GM11168 (cell line): Measurements from ENCODE around the gene CD40.

Experiments used
- in situ Hi-C: fragments of 300-500 bp; cut with MboI; formaldehyde crosslinking; loops from one replicate; pipeline ENCODE4 v1.12.0; 2022; ENCODE audit warnings: low sequenced_read_pairs; ENCODE audit not compliant: unreplicated experiment

CD40 gene

DNA sequence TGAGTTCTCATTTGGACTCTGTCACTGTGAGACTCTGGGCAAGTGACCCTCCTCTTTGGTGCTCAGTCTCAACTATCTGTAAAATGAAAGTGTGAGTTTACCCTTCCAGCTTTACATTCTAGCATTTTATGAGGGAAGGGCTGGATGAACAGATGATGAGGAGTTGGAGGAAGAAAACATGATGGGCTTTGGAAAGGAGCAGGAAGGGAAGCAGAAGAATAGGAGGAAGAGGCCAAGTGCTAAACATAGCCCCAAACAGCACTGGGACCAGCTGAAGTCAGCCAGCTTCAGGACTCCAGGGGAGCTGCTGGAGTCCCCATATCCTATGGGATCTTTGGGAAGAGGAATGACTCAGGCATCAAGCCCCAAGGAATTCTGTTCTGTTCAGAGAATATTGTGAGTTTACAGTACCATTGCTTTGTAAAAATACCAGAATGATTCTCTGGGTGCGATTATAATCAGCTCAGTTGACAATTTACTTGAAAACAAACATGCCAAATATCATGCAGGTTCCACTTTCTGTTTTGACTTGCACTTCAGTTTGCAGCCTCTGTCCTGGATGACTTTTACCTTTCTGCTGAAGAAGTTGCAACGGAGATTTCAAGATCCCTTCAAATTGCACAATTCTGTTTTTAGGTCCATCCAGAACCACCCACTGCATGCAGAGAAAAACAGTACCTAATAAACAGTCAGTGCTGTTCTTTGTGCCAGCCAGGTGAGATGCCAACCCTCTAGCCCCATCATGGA, 3.2 kb downstream of the CD40 start:
- in situ Hi-C loops, result no loop called here

DNA sequence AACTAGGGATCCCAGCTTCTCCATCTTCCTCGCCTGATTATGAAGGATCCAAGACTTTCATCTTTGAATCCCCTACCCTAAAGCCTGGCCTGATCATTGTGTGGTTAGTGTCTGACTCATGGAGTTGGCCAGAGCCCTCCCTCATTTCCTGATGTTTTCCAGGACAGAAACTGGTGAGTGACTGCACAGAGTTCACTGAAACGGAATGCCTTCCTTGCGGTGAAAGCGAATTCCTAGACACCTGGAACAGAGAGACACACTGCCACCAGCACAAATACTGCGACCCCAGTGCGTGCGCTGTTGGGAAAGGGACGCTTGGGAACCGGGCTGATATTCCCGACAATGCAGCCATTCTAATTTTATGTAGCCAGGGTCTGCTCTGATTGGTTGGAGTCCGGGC, 4.0 kb downstream of the CD40 start:
- in situ Hi-C loops, result no loop called here

DNA sequence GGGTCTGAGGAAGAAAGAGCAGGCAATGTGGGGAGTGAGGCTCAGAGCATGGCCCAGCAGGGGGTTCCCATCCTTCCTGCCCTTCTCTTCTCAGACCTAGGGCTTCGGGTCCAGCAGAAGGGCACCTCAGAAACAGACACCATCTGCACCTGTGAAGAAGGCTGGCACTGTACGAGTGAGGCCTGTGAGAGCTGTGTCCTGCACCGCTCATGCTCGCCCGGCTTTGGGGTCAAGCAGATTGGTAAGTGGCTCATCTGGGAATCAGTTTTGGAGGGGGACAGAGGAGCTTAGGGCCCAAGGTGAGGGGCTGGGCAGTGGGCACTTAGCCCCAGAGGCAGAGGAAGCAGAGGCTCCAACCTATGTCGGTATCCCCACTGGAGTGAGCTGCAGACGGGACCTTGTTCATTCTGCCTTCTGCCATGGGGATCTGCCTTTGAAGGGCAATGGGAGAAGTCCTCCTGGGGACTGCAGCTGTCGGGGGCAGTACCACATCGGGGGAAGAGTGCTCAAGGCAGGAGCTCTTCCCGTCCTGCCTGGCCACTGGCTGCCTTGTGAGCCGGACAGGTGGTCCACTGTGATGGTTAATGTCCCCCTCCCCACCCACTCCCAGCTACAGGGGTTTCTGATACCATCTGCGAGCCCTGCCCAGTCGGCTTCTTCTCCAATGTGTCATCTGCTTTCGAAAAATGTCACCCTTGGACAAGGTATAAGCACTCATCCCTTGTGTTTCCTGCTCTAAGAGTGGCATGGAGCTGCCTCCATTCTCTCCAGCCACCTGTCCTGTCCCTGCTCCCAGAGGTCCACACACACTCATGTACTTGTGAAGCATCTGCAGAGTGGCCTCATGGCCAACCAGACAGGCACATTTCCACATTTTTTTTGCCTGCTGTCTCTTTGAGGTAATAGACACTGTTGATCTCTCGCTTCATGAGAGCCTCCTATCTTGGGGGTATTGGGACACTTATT, 4.7 kb downstream of the CD40 start:
- in situ Hi-C loops, result no loop called here

DNA sequence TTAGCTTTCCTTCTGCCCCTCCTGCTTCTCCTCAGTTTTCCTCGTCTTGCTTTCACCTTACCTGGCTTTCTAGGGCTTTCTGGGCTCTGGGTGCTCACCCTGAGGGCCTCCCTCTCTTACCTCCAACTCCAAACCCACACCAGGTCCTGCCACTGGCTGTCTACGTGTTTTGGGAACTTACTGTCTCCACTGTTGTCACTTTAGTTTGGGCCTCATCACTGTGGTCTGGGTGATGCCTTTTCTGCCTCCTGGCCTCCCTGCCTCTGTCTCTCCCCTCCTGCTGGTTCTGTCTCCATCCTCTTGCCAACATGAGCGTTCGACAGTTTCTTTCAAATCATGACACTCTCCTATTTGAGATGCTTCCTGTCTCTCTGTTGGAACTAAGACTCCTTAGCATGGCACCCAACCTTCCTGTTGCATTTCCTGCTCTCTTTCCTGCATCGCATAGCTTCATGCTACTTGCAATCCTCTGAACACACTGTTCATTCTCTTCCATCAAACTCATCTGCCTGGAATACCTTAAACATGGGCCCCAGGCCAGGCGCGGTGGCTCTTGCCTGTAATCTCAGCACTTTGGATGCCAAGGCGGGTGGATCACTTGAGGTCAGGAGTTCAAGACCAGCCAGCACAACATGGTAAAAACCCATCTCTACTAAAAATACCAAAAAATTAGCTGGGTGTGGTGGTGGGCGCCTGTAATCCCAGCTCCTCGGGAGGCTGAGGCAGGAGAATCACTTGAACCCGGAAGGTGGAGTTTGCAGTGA, 5.5 kb downstream of the CD40 start:
- in situ Hi-C loops, result no loop called here

DNA sequence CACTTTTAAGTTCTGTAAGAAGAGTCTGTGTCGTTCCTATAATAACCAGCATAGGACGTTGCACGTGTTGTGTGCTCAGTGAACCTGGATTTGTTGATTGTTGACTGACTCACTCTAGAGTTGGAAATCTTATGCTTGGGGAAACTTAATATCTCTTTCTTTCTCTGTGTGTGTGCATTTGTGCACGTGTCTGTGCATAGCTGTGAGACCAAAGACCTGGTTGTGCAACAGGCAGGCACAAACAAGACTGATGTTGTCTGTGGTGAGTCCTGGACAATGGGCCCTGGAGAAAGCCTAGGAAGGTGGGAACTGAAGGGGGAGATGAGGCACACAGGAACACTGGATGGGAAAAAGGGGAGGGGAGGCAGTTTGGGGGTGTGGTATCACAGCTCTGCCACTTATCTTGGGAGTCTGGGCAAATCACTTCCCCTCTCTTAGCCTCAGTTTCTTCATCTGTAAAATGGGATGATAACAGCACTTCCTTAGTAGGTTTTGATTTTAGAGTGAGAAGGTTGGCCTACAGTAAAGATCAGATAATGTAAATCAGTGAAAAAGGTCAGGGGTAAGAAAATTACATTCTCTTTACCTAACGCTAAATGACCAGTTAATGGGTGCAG, 8.4 kb downstream of the CD40 start:
- in situ Hi-C loops, result no loop called here

DNA sequence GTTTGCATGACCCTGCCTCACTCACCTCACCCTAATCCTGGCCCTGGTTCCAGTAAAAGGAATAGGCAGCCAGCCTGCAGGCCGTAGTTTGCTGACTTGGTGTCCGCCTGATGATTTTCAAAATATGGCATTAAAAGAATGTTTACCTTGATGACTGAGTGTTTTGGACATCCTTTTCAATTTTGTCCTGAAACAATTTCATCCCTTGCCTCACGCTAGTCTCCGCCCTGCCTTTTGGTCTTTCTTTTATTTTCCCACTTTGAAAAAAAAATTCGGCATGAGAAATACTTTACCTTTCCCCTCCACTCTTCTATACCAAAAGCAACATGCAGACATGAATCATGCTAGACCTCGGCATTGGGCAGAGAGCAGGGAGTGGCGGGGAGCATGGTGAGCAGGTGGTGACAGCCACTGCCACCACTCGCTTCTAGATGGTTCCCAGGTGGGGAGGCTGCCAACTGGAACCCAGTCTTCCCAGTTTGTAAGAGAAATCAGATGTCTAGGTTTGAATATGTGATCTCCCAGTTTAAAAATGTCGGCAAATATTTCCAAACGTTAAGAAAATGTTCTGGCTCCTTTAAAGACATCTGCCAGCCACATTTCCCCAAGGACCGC, 9.4 kb downstream of the CD40 start:
- in situ Hi-C loops, result no loop called here

DNA sequence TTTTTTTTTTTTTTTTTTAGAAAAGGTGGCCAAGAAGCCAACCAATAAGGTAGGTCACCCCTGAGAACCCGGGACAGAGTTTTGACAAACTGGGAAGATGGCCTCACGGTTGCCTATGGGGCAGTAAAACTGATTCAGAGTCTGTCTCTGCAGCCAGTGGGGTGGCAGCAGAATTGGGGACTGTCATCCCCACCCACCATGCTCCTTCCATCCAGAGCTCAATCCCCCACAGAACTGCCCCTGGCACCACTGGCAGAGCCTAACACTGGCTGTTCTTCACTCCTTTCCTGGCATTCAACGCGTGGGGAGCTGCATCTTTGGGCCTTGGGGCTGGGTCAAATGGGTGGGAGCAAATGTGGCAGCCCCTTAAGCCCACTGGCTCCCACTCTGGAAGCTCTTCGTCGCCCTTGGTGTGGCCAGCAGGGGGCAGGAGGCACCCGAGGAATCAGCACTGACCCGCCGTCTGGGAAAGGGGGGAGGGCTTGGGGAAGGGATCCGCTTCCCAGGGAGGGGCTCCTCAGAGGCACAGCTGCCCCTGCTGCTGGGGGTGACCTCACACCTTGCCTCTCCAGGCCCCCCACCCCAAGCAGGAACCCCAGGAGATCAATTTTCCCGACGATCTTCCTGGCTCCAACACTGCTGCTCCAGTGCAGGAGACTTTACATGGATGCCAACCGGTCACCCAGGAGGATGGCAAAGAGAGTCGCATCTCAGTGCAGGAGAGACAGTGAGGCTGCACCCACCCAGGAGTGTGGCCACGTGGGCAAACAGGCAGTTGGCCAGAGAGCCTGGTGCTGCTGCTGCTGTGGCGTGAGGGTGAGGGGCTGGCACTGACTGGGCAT, 10.4 kb downstream of the CD40 start:
- in situ Hi-C loops, result no loop called here

DNA sequence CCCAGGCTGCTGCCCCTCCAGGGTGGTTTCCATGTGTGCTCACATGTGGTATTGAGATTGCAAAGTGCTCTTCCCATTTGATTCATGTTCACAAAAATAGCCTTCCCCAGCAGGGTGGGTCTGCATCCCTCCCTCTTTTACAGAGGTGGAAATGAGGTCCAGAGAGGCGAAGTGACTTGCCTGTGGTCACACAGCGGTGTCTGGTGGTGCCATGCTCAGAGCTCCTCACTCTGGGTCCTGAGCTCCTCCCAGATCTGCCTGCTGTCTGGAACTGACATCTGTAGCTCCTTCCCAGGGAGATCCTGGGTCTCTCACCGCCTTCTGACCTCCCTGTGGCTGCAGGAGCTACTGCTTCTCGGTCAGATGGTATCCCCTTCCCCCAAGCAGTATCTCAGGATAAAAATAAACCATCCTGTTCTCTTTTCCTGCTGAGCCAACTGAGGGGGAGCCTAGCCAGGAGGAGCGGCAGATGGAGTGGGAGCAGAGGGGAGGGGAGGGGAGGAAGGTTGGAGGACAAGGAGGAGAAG, 11.9 kb downstream of the CD40 start:
- in situ Hi-C loops, result no loop called here

DNA sequence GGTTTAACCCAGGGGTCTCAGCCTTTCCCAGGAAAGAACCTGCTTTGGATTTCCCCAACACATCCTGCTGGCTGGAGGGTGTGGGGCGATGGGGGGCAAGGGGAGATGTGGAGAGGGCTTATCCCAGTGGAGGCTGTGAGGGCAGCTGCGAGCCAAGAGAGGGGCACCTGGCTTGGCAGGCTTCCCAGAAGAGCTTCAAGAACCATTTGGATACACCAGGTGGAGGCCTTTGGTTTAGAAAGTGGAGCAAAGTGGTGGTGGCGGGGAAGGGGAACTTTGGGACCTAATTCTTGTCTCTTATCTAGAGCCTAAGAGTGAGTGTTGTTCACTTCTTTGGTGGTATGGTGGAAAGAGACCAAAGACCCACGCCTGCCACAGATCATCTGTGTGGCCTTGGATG, 12.4 kb downstream of the CD40 start:
- in situ Hi-C loops, result no loop called here

DNA sequence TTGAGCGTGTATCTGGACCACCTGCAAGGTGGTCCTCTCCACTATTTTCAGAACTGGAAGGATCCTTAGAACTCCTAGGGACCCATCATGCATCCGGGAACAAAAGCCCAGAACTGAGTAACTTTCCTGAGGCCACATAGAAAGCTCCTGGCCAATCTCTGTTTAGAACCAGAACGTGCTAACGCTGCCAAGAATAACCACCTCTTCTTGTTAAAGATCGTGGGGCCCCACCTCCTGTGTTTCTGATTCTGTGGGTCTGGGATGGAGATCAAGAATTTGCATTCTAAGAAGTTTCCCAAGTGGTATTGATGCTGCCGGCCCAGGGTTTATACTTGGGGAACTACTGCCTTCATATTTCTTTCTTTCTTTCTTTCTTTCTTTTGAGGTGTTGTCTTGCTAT, 13.3 kb downstream of the CD40 start:
- in situ Hi-C loops, result no loop called here

DNA sequence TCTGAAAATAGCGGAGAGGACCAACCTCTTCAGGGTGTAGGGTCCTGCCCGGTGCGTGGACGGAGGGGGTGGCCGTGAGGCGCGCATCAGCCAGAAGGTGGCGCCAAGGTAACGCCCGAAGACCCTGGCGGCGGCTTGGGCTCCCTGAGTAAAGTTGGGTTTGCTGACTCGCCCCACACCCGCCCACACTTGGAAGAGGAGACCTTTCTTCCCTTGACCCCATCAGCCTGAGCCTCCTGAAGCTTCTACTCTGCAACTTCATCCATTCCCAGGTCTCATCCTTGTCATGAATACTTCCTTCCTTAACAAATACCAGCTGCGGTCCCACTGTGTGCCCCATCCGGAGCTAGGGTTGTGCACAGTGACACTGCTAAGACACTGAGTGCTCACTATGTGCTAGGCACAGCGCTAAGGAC, 14.6 kb downstream of the CD40 start:
- in situ Hi-C loops, result no loop called here

DNA sequence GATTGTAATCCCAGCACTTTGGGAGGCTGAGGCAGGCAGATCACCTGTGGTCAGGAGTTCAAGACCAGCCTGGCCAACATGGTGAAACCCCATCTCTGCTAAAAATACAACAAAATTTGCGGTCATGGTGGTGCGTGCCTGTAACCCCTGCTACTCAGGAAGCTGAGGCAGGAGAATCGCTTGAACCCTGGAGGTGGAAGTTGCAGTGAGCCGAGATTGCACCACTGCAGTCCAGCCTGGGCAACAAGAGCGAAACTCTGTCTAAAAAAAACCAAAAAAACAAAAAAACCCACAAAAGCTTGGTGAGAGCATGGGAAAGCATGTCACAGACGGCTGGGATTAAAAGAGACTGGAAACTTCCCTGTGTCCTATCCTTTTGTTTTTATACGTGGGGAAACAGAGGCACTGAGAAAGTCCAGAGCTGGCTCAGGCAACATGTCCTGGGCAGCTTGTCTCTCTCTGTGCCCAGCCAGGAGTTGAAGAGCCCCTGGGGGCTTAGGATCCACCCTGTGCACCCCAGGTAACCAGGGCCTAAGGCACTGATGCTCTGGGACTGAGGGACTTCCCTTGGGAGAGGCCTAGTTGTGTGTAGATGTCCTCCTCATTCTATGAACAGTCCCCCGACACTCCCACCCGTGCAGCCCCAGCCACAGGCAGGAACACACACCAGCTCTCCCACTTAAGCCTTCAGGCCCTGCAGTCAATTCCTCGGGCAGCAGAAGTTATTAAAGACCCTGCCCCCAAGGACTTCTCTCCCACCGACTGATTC, 16.0 kb downstream of the CD40 start:
- in situ Hi-C loops, result no loop called here

DNA sequence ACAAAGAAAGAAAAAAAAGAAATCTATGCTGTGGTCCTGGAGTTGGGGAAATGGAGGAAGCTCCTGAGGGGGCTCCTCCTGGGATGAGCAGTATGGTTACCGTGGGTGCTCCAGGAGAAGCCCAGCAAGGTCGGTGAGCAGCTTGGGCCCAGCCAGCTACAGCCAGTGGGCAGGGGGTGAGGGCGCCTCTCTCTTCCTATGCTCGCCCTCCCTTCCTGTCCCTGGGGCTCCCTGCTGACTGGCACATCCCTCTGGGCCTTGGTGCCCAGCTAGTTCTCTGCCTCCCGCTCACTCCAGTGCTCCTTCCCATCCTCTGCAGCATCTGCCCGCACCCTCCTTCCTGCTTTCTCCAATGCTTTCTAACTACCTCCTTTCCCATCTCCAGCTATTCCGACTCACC, 16.6 kb downstream of the CD40 start:
- in situ Hi-C loops, result no loop called here

DNA sequence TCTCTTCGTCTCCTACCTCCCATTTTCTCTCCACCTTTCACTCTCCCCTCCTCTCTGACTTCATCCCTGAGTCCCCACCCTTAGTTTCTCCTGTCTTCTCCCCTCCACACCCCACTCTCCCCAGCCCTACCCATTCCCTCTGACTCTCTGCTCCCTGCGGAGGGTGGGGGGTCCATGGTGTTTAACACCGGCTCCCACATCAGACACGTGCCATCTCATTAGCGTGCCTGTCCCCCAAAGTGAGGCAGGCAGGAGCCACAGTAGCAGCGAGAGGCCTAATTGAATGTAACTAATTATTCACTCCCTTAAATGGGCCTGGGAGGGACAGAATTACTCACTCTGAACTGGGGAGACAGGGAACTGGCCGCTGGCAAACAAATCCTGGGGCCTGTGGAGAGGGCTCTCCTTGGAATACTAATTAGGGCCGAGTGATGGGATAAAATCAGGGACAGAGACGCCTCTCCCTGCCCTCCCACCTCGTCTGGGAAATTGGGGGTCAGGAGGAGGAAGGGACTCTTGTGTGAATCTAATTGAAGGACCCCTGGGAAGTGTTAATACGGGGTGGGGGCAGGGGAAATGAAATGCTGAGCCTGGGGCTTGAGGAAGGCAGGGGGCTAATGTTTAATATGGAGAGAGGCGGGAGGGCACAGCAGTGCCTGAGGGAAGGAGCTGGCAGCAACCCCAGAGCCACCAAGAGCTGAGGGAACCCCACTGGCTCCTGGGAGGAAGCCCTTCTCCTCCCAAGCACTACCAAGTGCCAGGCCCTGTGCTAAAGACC, 17.9 kb downstream of the CD40 start:
- in situ Hi-C loops, result no loop called here

DNA sequence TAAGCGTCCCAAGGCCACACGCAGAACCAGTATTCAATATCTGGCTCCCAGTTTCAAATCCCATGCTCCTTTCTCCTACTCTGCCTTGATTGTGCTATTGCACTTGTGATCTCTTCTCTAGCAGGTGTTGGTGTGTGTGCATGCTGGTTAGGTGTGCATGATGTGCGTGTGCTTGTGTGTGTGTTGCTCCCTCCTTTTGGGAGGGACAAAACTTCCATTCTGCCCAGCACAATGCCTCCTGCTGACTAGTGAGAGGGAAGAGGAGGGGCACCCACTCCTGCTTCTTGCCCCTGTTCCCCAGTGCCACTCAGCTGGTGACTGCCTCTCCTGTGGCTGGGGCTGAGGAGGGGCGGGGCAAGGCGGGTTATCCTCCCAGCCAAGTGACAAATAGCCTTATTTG, 19.7 kb downstream of the CD40 start:
- in situ Hi-C loops, result no loop called here

DNA sequence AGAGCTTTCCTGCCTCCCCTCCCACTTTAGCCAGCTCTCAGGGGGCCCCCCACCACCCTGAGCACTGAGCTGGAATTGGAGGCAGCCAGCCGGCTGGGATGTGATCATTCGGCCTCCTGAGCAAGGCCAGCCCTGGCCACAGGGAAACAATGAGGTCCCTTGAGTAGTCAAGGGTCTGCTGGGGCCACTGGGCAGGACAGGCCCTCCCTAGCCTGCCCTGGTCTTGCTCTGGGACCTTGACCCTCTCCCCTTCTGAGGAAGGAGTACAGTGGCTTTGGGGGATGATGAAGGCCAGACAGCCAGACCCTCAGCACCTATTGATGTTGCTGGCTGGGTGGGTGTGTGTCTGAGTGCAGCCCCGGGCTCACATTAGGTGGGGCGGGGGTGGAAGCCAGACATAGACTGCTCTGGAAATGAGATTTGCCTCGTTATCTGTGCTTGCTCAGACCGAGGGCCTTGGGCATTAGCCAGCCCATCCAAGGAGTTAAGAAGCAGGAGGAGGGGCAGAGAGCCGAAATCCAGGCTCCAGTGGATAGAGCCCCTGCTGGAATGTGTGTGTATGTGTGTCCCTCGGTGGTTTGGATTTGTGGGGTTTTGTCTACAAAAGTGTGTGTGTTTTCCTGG, 21.3 kb downstream of the CD40 start:
- in situ Hi-C loops, result no loop called here

DNA sequence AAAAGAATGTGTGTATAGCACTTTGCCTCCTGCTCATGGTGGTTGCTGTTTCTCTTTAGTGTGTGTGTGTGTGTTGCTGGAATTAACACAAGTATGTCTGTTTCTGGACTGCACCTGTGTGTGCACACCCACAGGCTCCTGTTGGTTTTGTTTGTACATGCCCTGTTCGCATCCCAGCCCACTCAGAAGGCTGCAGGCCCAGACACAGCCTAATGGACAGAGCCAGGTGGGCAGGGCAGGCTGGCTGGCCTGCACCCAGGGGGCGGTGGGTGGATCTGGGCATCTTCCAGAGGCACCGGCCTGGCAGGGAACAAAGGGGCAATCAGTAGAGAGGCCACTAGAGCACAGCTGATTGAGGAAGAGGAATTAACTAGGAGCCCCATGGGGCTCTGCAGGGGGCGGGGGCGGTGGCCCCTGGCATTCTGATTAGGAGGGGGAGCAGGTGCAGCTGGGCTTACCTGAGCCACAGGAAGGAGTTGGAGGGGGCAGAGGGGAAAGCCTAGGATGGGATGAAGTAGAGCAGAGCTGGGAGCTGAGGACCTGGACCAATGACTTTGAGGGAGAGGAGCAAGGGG, 21.9 kb downstream of the CD40 start:
- in situ Hi-C loops, result no loop called here
